Frontal cortex (tissue), 4 donors: ENCODE results near the gene ERBB4. TPM values are rescaled to one million over a fixed set of nuclear protein-coding genes. Genes with fewer than 3 reads are reported as not detected.

ENCODE experiments used
- DNase-seq, 2 donors: peaks; one replicate each; pipeline ENCODE4 v3.0.0; 2012; ENCODE audit warnings: low spot score in 2 of 2
- FAIRE-seq: peaks from 2 replicates; lab custom pipeline; 2012; peaks lifted over from hg19 to GRCh38; lab: Jason Lieb, UNC
- total RNA-seq: library from RNA; depleted of rRNA; stranded (reverse); fragments of >200 nt; gene quantifications from one replicate; pipeline ENCODE4 v1.2.3, GENCODE V29; 2014
- donor health status: control.
- donor health status: control.
- donor health status: control.

Gene ERBB4
- total RNA-seq, 1 donor from 2014 or later, result 75.0 TPM

GRCh38 chr2:211900000-211900399 is 638.6 kb downstream of the ERBB4 start:
- FAIRE-seq, result no peak
- no peak for DNase-seq

GRCh38 chr2:211898702-211899101 is 639.9 kb downstream of the ERBB4 start:
- DNase-seq (no peak), FAIRE-seq (no peak)

GRCh38 chr2:211881449-211881848 is 657.2 kb downstream of the ERBB4 start:
- DNase-seq, result no peak
- FAIRE-seq, result no peak

DNA sequence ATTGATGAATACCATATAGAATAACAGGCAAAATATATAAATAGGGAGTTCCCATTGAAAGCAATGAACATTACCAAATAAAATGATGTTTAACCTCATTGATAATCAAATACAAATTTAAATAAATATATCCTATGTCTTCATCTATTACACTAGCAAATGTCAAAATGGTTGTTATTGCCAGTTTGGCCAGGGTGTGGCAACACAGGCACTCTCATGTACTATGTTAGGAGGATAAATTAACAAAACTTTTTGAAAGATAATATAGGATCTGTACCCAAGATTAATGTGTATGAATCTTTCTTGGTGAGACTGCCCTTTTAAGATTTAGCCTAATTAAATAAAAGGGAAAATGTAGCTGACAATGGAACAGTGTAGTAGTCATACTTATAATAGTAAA is 659.3 kb downstream of the ERBB4 start:
- FAIRE-seq, result peak; percentile 24

DNA sequence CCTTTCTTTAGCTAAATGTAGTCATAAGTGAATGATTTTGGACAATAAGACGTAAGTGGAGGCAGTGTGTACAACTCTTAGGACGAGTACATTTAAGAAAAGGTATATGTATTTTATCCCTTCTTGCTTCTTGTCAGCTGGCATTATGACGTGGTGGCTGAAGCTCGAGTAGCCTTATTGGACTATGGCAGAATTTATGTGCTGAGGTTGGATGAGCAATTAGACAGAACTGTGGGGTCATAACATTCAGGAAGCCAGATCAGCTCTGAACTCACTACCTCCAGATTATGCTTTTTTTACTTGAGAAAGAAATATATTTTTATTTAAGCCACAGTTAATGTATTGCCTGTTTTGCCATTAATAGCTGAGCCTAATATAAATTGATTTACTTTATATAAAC is 661.5 kb downstream of the ERBB4 start:
- FAIRE-seq (no peak), DNase-seq (no peak)

More for the DNA sequence above, 659.3 kb downstream of the ERBB4 start:
- no peak for DNase-seq

- no peak for DNase-seq
- FAIRE-seq, result no peak
Measured at GRCh38 chr2:211875488-211875887, 663.1 kb downstream of the ERBB4 start.

GRCh38 chr2:211868996-211869533 is 669.5 kb downstream of the ERBB4 start:
- no peak for FAIRE-seq

GRCh38 chr2:211867845-211868451 is 670.7 kb downstream of the ERBB4 start:
- DNase-seq, result no peak
- FAIRE-seq, result no peak

More at GRCh38 chr2:211868996-211869533, 669.5 kb downstream of the ERBB4 start:
- no peak for DNase-seq

- DNase-seq (no peak), FAIRE-seq (no peak)
Measured at GRCh38 chr2:211864328-211864727, 674.3 kb downstream of the ERBB4 start.

GRCh38 chr2:211860224-211860623 is 678.4 kb downstream of the ERBB4 start:
- DNase-seq, result no peak
- FAIRE-seq, result no peak

DNA sequence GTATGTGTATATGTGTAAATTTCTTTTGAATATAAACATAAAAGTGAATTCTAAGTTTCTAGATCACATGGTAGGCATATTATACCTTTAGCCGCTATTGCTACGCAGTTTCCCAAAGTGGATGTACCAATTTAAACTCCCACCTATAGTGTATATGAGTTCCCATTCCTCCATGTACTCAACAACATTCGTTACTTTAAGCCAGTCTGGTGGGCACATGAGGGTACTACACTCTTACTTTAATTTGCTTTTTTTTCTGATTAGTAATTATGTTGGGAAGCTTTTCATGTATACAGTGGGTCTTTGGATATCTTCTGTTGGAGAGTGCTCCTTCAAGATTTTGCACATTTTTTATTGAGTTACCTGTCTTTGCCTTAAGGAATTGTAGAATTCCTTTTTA is 683.8 kb downstream of the ERBB4 start:
- DNase-seq, result no peak
- no peak for FAIRE-seq

DNA sequence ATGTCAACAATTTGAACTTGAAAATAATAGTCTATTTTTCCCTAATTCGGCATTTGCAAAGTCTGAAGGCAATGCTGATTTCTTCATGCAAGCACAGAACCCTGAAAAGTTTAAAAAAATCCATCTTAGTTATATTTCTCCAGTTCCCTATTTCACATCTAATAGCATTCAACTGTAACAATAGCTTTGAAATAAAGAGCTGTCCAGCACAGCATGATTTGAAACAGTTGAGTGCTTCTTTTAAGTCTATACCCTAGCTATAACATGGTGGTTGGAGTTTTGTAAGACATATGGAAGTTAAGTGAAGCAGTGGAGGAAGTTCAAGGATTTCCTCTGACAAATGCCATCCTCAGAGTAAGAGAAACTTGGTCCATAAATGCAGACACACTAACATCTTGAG is 691.9 kb downstream of the ERBB4 start:
- FAIRE-seq, result no peak

DNA sequence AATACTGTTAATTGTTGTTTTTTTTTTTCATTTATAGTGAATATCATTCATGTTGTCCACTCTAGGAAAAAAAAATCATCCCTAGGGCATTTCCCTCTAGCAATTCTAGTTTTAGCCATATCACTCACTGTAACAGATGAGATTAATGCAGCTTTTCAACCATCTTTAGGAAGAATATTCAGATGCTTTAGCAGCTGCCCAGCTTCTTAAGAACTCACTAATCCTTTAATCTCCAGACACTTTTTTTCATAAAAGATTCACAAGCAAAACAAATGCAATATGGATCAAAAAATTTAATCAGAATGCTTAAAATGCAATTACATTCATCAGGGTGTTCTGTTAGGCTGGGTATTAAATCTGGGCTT is 692.6 kb downstream of the ERBB4 start:
- DNase-seq (no peak), FAIRE-seq (no peak)

More for the DNA sequence above, 691.9 kb downstream of the ERBB4 start:
- no peak for DNase-seq

GRCh38 chr2:211845338-211846035 is 693.1 kb downstream of the ERBB4 start:
- no peak for FAIRE-seq
- DNase-seq, result no peak

GRCh38 chr2:211837706-211838105 is 700.9 kb downstream of the ERBB4 start:
- no peak for DNase-seq
- no peak for FAIRE-seq

GRCh38 chr2:211837206-211837605 is 701.4 kb downstream of the ERBB4 start:
- no peak for FAIRE-seq

DNA sequence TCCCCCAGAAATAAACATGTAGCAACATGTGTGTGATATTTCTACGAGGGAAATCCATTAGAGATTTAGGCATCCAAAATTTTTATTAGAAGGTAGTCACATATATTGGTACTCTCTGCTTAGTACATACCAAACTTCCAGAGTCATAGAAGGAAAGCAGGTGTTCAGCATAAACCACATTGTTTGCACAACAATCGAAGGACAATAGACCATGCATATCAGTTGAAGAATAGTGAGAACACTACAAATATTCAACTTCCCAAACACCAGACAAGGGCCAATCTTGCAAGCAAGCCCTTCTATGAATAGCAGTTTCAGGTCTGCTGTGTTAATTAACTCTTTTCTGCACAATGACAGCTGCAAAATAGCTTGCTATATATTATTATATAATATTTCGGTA is 702.2 kb downstream of the ERBB4 start:
- no peak for DNase-seq
- FAIRE-seq, result no peak

More at GRCh38 chr2:211837206-211837605, 701.4 kb downstream of the ERBB4 start:
- no peak for DNase-seq

DNA sequence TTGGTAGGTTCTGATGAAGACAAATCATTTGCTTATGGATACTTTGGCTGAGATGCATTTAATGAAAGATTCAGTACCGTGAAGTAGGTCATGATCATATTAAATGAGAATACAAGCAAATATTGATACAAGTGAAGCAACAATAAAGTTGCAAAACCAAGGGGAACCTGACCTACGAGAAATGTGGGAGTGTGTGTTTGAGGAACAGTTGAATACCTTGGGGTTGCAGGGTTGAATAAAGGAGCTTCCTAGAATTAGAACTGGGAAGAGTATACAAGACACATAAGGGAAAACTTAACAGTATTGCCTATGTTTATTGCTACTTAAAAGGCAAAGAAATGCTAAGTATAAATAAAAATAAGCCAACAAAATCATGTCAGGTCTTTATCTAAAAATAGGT is 702.9 kb downstream of the ERBB4 start:
- FAIRE-seq, result no peak
- no peak for DNase-seq

DNA sequence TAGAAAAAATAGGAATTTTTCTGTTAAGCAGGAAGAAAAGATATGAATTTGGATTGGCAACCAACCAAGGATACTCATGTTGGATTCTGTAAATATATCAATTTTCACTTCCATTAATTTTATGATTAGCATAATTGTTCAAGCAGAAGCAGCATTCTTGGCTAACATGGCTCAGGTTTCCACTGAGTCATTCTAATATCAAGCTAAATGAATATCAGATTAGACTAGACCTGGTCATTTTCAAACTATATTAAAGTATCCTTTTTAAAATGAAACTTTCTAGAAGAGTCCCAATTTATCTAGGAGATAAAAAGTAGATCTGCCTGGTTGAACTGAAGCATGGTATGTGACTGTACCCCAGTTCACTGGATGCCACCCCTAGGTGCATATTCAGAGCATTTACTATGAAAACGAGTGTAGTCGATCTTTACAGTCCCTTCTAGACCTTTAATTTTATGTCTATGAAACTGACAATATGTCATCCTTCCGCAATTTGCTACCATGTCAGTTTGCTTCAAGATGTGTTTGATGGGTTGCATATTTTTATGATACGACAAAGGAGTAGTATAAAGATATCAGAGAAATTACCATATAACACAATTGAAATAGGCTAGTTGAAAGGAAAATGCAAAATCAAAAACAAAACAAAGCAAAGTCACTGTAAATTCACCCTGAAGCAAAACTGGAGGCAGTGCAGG is 704.9 kb downstream of the ERBB4 start:
- DNase-seq (no peak), FAIRE-seq (no peak)

DNA sequence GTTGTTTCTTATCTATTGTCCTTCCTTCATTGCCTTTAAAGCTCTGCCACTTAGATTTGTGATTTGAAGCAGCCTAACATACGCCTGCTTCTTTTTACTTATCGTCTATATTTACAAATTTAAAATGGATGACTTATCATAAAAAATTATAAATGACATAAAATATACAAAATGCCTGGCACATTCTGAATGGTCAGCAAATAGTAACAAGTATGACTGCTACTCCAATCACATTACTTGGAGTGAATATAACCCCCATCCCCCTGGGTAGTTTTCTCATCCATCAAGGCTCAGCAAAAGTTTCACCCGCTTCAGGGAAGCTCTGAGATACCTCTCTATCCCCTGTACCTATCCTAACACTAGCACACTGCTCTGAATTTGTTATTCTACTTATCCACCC is 708.9 kb downstream of the ERBB4 start:
- no peak for FAIRE-seq

More for the DNA sequence above, 708.9 kb downstream of the ERBB4 start:
- no peak for DNase-seq
